ENCODE data around the gene SERPINA3.
"Not testable (repeated sequence)": the region's sequence is repeated elsewhere in the genome, so short reads cannot be mapped to it uniquely, and the experiment has no call there.

Gene SERPINA3

GRCh38 chr14:94584591-94585280 is 27.5 kb upstream of the SERPINA3 start:
- no peak for DNase-seq (ENCODE audit: low read depth)

- DNase-seq (ENCODE audit: low read depth): no peak
These were observed 25.6 kb upstream of the SERPINA3 start for GRCh38 chr14:94586635-94587034.

GRCh38 chr14:94588311-94588710 is 23.9 kb upstream of the SERPINA3 start:
- no peak for DNase-seq (ENCODE audit: low read depth)

GRCh38 chr14:94591073-94591472 is 21.1 kb upstream of the SERPINA3 start:
- DNase-seq (ENCODE audit: low read depth): no peak

GRCh38 chr14:94591871-94592270 is 20.3 kb upstream of the SERPINA3 start:
- DNase-seq (ENCODE audit: low read depth): no peak

- DNase-seq (ENCODE audit: low read depth): no peak
These were observed 19.7 kb upstream of the SERPINA3 start for GRCh38 chr14:94592457-94592856.

GRCh38 chr14:94593376-94593748 is 18.8 kb upstream of the SERPINA3 start:
- no peak for DNase-seq (ENCODE audit: low read depth)

GRCh38 chr14:94593749-94594431 is 18.3 kb upstream of the SERPINA3 start:
- DNase-seq (ENCODE audit: low read depth): no peak

- DNase-seq (ENCODE audit: low read depth): no peak
These were observed 17.8 kb upstream of the SERPINA3 start for GRCh38 chr14:94594441-94594840.

- no peak for DNase-seq (ENCODE audit: low read depth)
These were observed 16.3 kb upstream of the SERPINA3 start for GRCh38 chr14:94595912-94596311.

- DNase-seq (ENCODE audit: low read depth): no peak
These were observed 15.8 kb upstream of the SERPINA3 start for GRCh38 chr14:94596361-94596760.

GRCh38 chr14:94597788-94598187 is 14.4 kb upstream of the SERPINA3 start:
- no peak for DNase-seq (ENCODE audit: low read depth)

- no peak for DNase-seq (ENCODE audit: low read depth)
These were observed 13.7 kb upstream of the SERPINA3 start for GRCh38 chr14:94598506-94598815.

GRCh38 chr14:94598816-94599655 is 13.2 kb upstream of the SERPINA3 start:
- no peak for DNase-seq (ENCODE audit: low read depth)

- DNase-seq (ENCODE audit: low read depth): no peak
These were observed 12.6 kb upstream of the SERPINA3 start for GRCh38 chr14:94599656-94600004.

GRCh38 chr14:94600148-94600545 is 12.0 kb upstream of the SERPINA3 start:
- DNase-seq (ENCODE audit: low read depth): no peak

GRCh38 chr14:94601884-94602391 is 10.3 kb upstream of the SERPINA3 start:
- DNase-seq (ENCODE audit: low read depth): no peak

- no peak for DNase-seq (ENCODE audit: low read depth)
These were observed 9.5 kb upstream of the SERPINA3 start for GRCh38 chr14:94602722-94603121.

- no peak for DNase-seq (ENCODE audit: low read depth)
These were observed 6.8 kb upstream of the SERPINA3 start for GRCh38 chr14:94605361-94605760.

- not testable (repeated sequence) for DNase-seq (ENCODE audit: low read depth)
These were observed 3.2 kb upstream of the SERPINA3 start for GRCh38 chr14:94608966-94609365.

- no peak for DNase-seq (ENCODE audit: low read depth)
These were observed 1.0 kb upstream of the SERPINA3 start for GRCh38 chr14:94611179-94611578.

- no peak for DNase-seq (ENCODE audit: low read depth)
These were observed 676 bp downstream of the SERPINA3 start for GRCh38 chr14:94612580-94613554.

All from stimulated activated CD8-positive, alpha-beta memory T cell treated with anti-CD3 and anti-CD28 coated beads, Interleukin-4, amount 100 ng/mL, for 24 hours (primary cell).